OCI-LY1 (cell line): ENCODE data around the gene POLE.

ENCODE experiments used
- CTCF ChIP-seq: fragments of 200-600 bp; sonication (generic), shearing (Covaris generic); IDR thresholded peaks from 2 replicates; pipeline ENCODE4 v1.5.1; 2017; ENCODE audit warnings: mild to moderate bottlenecking, antibody characterized with exemption, low read length, moderate library complexity, mixed read lengths
- EZH2 ChIP-seq: fragments of 200-600 bp; sonication (generic), shearing (Covaris generic); IDR thresholded peaks from 2 replicates; pipeline ENCODE4 v1.8.0; 2017; ENCODE audit warnings: borderline replicate concordance, mixed run types, mild to moderate bottlenecking, antibody characterized with exemption, low read length, moderate library complexity, mixed read lengths

GRCh38 chr12:132711080-132711843 is 24.1 kb upstream of the POLE start:
- no peak for TF ChIP-seq EZH2
- no peak for TF ChIP-seq CTCF
